Breast epithelium (tissue), 4 donors: ENCODE measurements around the gene CCNB2. TPM values are rescaled to one million over a fixed set of nuclear protein-coding genes. Genes with fewer than 3 reads are reported as not detected.
"Not testable (repeated sequence)": the region's sequence is repeated elsewhere in the genome, so short reads cannot be mapped to it uniquely, and the experiment has no call there.

Experiments used
- DNase-seq, 2 donors: peaks; one replicate each; pipeline ENCODE4 v3.0.0-alpha.2; 2019; ENCODE audit warnings: low spot score in 2 of 2
- H3K27ac ChIP-seq, 2 donors: fragments of 200-600 bp; sonication (generic) in 1 of 2; one replicate each; pipeline ENCODE4 v1.5.1; 2016 to 2019; ENCODE audit warnings: mild to moderate bottlenecking in 1 of 2
- H3K27me3 ChIP-seq, 2 donors: fragments of 200-600 bp; sonication (generic) in 1 of 2; one replicate each; pipeline versions ENCODE4 v1.5.1 to v1.6.0; 2017 to 2019; ENCODE audit warnings: control low read depth in 1 of 2, mild to moderate bottlenecking in 1 of 2
- H3K36me3 ChIP-seq: fragments of 200-600 bp; one replicate; pipeline ENCODE4 v1.5.1; 2019
- H3K4me1 ChIP-seq, 2 donors: fragments of 200-600 bp; sonication (generic); one replicate each; pipeline ENCODE4 v1.5.1; 2016 to 2019; ENCODE audit warnings: control low read depth in 1 of 2
- H3K4me3 ChIP-seq, 3 donors: fragments of 200-600 bp; sonication (generic); 1 replicate in 2 of 3; 2 replicates in 1 of 3; pipeline ENCODE4 v1.5.1; 2016 to 2019; ENCODE audit warnings: mild to moderate bottlenecking in 3 of 3, moderate library complexity in 2 of 3
- H3K9me3 ChIP-seq, 2 donors: fragments of 200-600 bp; sonication (generic) in 1 of 2; one replicate each; pipeline ENCODE4 v1.5.1; 2016 to 2019; ENCODE audit warnings: control low read depth in 1 of 2
- CTCF ChIP-seq, 3 donors: fragments of 450-650 bp; IDR thresholded peaks; one replicate each; pipeline ENCODE4 v1.5.1; 2016 to 2017; ENCODE audit warnings: antibody characterized with exemption in 3 of 3, mild to moderate bottlenecking in 3 of 3, moderate library complexity in 3 of 3
- POLR2A ChIP-seq: fragments of 450-650 bp; IDR thresholded peaks from one replicate; pipeline ENCODE4 v1.6.1; 2016; ENCODE audit warnings: antibody characterized with exemption, mild to moderate bottlenecking, moderate library complexity
- POLR2AphosphoS5 ChIP-seq, 3 donors: sonication (generic); formaldehyde crosslinking; IDR thresholded peaks; one replicate each; pipeline ENCODE4 v1.6.1; 2017; ENCODE audit warnings: antibody characterized with exemption in 3 of 3
- intact Hi-C: fragments of 100-400 bp; cut with DNase I; formaldehyde crosslinking; loops from one replicate; pipeline ENCODE4 v1.15.1; 2023; ENCODE audit warnings: low total_unique reads
- total RNA-seq, 3 donors: library from RNA; depleted of rRNA; stranded (reverse); fragments of >200 nt; gene quantifications; one replicate each; pipeline ENCODE4 v1.1.0, GENCODE V29; 2016

Gene CCNB2
- total RNA-seq, 3 donors from 2014 or later, result 0.29 to 3.5 (median 0.98) TPM

DNA sequence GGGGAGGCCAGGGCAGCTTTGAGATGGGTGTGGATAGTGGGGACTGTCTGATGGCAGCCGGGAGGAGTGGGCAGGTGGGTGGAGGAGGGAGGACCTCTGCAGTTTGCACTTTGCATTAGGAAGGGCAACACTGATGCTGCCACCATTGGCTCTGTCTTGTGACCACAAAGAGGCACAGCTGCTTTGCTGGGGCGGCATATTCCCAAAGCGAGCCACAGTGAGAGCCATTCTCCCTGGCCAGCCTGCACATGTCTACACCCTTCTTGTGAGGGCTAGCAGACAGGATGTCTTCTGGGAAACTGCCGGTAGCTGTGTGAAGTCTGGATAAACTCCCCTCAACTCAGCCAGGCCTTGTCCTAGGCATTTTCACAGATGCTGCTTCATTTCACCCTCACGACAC, 38.3 kb downstream of the CCNB2 start:
- intact Hi-C loops, result no loop called here
- no peak for DNase-seq
- H3K4me1 ChIP-seq, result no peaks in the 10 kb centered on the region
- no peak overlapping the region for H3K4me3 ChIP-seq
- H3K27me3 ChIP-seq, result no peaks in the 10 kb centered on the region
- no peaks in the 10 kb centered on the region for H3K9me3 ChIP-seq
- TF ChIP-seq POLR2A, result no peak
- H3K27ac ChIP-seq, result no peak overlapping the region
- H3K36me3 ChIP-seq, result no peaks in the 10 kb centered on the region

- not testable (repeated sequence) for H3K4me1 ChIP-seq, H3K4me3 ChIP-seq, H3K36me3 ChIP-seq, H3K27ac ChIP-seq, DNase-seq, H3K27me3 ChIP-seq, H3K9me3 ChIP-seq
- intact Hi-C loops, result loop anchor here (2.0 kb wide), 1 partner anchor 70 kb away; no protein-coding TSS in a partner anchor
- TF ChIP-seq CTCF (IDR thresholded peaks at IDR 0.05), result peak in 1 of 3 donors; percentile 25
Measured at GRCh38 chr15:59144594-59144993, 39.6 kb downstream of the CCNB2 start.

- no peaks in the 10 kb centered on the region for H3K9me3 ChIP-seq
- H3K27ac ChIP-seq, result no peak overlapping the region
- no peaks in the 10 kb centered on the region for H3K27me3 ChIP-seq
- TF ChIP-seq POLR2AphosphoS5 (IDR thresholded peaks at IDR 0.05), result no peak
- no peak for TF ChIP-seq POLR2A
- TF ChIP-seq CTCF (IDR thresholded peaks at IDR 0.05), result no peak
- no peaks in the 10 kb centered on the region for H3K4me1 ChIP-seq
- intact Hi-C loops, result no loop called here
- H3K4me3 ChIP-seq, result no peak overlapping the region
- no peak for DNase-seq
- no peaks in the 10 kb centered on the region for H3K36me3 ChIP-seq
Measured at GRCh38 chr15:59147666-59148065, 42.7 kb downstream of the CCNB2 start.

DNA sequence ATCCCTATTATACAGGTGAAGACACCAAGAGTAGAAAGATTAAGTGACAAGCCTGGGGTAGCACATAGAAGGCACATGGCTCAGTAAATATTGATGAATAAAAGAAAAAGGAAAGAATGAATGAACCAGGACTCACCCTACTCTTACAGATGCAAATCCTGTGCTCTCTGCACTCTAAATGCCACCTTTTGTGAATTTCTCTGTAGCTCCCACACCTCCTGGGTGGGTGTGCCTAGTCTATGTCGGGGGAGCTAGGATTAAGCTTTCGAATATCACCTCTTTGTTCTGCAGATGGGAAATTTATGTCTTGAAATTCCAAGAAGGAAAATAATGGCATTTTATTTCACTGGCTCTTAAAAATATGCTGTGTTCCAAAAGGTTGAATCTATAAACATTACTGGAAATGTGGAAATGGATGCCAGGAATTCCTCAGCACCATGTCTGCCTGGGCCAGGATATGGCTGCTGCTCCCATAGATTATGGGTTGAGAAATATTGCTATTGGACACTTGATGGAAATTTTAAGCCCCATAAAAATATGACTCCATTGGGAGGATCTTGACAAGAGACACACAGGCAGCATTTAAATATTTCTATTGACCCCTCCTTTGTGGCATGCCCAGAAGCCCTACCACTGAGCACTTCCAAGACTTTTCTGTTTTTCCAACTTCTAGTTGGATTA, 43.3 kb downstream of the CCNB2 start:
- H3K4me3 ChIP-seq, result no peak overlapping the region
- TF ChIP-seq POLR2AphosphoS5 (IDR thresholded peaks at IDR 0.05), result no peak
- no peak for TF ChIP-seq CTCF (IDR thresholded peaks at IDR 0.05)
- TF ChIP-seq POLR2A, result no peak
- no peaks in the 10 kb centered on the region for H3K9me3 ChIP-seq
- DNase-seq, result no peak
- H3K27ac ChIP-seq, result peak overlapping the region in 1 of 2 donors; percentile 43
- no peaks in the 10 kb centered on the region for H3K27me3 ChIP-seq
- H3K4me1 ChIP-seq, result no peaks in the 10 kb centered on the region
- H3K36me3 ChIP-seq, result no peaks in the 10 kb centered on the region
- intact Hi-C loops, result no loop called here

DNA sequence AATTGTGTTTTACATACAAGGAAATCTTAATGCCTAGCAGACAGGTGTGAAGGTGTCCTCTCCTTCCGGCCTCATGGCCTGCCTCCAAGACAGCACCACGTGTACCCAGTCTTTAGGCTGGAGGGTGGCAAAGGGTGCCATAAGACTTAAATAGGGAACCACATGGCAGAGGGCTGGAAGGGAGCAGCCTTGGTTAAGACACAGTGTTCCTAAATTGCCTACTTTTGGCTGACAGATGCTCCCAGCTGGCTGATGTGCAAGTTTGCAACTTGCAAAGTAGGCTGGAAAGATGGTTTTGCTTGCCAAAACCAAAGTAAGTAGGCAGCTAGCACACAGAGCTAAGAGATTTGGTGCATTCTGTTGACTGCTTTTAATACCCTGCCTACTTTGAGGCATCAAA, 45.2 kb downstream of the CCNB2 start:
- Histone ChIP-seq H3K9me3 (no peaks in the 10 kb centered on the region), H3K27ac (peak overlapping the region; percentile 23 to 25), H3K27me3 (no peaks in the 10 kb centered on the region), H3K36me3 (no peaks in the 10 kb centered on the region), H3K4me1 (no peaks in the 10 kb centered on the region), H3K4me3 (no peak overlapping the region)
- TF ChIP-seq POLR2A (no peak), CTCF (IDR thresholded peaks at IDR 0.05) (no peak), POLR2AphosphoS5 (IDR thresholded peaks at IDR 0.05) (no peak)
- intact Hi-C loops, result no loop called here
- DNase-seq, result no peak
